ENCODE results near the gene CTDSPL. TPM values are rescaled to one million over a fixed set of nuclear protein-coding genes. Genes with fewer than 3 reads are reported as not detected.

Gene CTDSPL
- total and polyA plus RNA-seq, 4 donors = 21.3 to 48.0 (median 35.4) TPM

DNA sequence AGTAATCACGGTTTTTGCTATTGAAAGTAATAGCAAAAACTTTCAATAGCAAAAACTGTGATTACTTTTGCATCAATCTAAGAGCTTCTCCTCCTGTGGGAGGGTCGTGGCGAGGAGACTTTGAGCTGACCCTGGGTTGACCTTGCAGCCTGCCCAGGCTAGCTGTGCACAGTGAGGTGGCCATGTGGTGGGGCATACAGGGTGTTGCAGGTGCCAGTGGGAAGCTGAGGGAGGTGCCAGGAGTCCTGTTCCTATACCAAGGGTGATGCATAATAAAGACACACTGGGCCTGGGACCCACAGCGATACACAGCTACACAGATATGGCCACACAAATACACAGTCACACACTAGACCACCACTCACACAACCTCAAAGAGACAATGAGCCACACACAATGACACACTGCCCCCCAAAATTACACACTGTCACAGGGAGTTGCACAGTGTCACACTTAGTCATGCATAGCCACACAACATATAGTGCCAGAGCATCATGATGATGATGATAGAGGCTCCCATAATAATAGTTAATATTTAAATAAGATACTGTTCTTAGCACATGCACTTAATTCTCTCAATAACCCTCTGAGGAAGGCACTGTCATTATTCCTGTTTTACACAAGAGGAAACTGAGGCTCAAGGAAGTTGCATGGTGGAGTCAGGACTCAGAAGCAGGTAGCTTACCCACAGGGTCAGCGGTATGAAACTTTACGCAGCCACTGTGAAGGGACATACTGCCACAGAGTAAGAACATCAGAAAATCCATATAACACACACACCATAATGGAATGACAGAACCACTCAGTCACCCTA, 161.4 kb downstream of the CTDSPL start:
- Histone ChIP-seq H3K4me3 (ENCODE audit: low read length in 2 of 2) (no peak overlapping the region), H3K4me1 (ENCODE audit: control insufficient read depth in 1 of 2, insufficient read depth in 2 of 2, low read length in 2 of 2) (no peaks in the 10 kb centered on the region), H3K9me3 (ENCODE audit: control insufficient read depth, low read length) (no peaks in the 10 kb centered on the region), H3K27ac (ENCODE audit: low read depth in 1 of 2, low read length in 2 of 2) (no peak overlapping the region), H3K36me3 (ENCODE audit: control insufficient read depth in 1 of 2, insufficient read depth in 2 of 2, low read length in 1 of 2) (peaks cover 0 to 6% of the 10 kb centered on the region in 2 donors), H3K27me3 (ENCODE audit: control insufficient read depth in 1 of 2, insufficient read depth in 2 of 2, low read length in 1 of 2) (no peaks in the 10 kb centered on the region)
- intact Hi-C loops (cut with DNase I) = no loop called here
- 83 to 87% methylated on average over 6 of the region's 6 CpGs for WGBS, 2 donors
- DNase-seq (peak in 1 of 2 donors; percentile 42), ATAC-seq (ENCODE audit: low FRiP score) (no peak)

DNA sequence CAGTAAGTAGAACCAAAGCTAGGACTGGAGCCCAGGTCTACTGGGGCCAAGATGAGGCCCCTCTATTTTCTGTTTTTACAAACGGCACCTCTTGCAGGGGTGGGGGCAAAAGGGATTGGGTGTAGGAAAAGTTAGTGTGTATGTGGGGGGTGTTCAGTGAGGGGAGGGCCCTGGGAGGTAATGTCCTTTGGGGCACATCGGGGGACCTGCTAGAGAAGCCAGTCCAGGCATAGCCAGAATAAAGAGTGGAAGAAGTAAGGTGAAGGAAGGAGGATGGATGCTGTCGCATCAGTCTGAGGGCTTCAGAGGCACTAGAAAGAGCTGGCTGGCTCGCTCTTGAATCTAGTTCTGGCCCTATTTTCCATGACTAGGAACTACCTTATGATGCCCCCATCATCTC, 165.2 kb downstream of the CTDSPL start:
- Histone ChIP-seq H3K27ac (ENCODE audit: low read depth in 1 of 2, low read length in 2 of 2) (no peak overlapping the region), H3K9me3 (ENCODE audit: control insufficient read depth, low read length) (no peaks in the 10 kb centered on the region), H3K27me3 (ENCODE audit: control insufficient read depth in 1 of 2, insufficient read depth in 2 of 2, low read length in 1 of 2) (no peaks in the 10 kb centered on the region), H3K36me3 (ENCODE audit: control insufficient read depth in 1 of 2, insufficient read depth in 2 of 2, low read length in 1 of 2) (no peaks in the 10 kb centered on the region), H3K4me3 (ENCODE audit: low read length in 2 of 2) (no peak overlapping the region), H3K4me1 (ENCODE audit: control insufficient read depth in 1 of 2, insufficient read depth in 2 of 2, low read length in 2 of 2) (peaks cover 0 to 1% of the 10 kb centered on the region in 2 donors)
- intact Hi-C loops (cut with DNase I) = no loop called here
- 76 to 82% methylated on average over 4 of the region's 4 CpGs for WGBS, 2 donors
- DNase-seq = no peak
- ATAC-seq (ENCODE audit: low FRiP score) = no peak

DNA sequence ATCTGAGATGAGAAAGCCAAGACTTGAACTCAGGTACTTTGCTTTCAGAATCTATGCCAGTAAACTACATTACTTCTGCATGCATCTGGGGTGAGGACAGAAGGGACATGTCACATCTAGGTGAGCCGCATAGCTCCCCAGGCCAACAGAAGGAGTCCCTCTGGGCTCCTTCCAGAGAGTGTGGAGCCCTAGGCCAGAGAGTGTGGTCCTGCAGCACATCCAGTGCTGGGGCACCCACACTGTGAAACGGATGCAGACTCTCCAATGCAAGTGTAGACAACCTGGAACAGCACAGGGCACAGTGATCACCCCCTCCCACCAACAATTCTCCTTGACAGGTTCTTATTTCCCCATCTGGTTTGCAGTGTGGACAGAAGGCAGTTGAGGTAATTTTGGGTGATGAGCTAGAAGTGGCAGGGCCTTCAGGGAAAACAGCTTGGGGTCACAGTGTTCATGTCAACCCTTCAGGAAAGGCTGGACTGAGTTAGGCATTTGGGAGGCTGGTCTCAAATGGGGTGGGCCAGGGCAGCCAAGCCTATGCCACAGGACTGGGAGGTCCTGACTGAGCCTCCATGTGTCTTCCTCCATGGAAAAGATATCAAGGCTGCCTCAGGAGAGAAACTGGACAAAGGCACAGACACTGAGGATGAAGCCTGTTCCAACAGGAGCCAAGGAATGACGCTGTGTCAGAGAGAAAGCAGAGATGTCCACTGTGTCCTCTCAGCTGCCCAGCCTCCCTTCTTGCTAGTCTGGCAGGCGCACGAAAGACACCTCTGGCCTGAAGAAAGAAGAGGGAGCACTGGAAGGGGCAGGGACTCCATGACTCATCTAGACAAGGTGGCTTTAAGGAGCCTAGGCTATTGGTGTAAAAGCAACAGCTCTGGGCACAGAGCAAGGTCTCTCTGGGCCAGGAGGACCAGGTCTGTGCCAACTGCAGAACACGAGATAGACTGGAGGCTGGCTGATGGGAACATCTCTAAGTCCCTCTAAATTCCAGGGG, 166.1 kb downstream of the CTDSPL start:
- H3K27ac ChIP-seq (ENCODE audit: low read depth in 1 of 2, low read length in 2 of 2) = peak overlapping the region in 1 of 2 donors; percentile 7
- DNase-seq (no peak), ATAC-seq (ENCODE audit: low FRiP score) (no peak)
- H3K4me1 ChIP-seq (ENCODE audit: control insufficient read depth in 1 of 2, insufficient read depth in 2 of 2, low read length in 2 of 2) = peaks cover 0 to 1% of the 10 kb centered on the region in 2 donors
- WGBS, 2 donors = 62 to 63% methylated on average over 6 of the region's 6 CpGs
- H3K27me3 ChIP-seq (ENCODE audit: control insufficient read depth in 1 of 2, insufficient read depth in 2 of 2, low read length in 1 of 2) = no peaks in the 10 kb centered on the region
- H3K36me3 ChIP-seq (ENCODE audit: control insufficient read depth in 1 of 2, insufficient read depth in 2 of 2, low read length in 1 of 2) = no peaks in the 10 kb centered on the region
- no peaks in the 10 kb centered on the region for H3K9me3 ChIP-seq (ENCODE audit: control insufficient read depth, low read length)
- no peak overlapping the region for H3K4me3 ChIP-seq (ENCODE audit: low read length in 2 of 2)
- intact Hi-C loops (cut with DNase I) = no loop called here

DNA sequence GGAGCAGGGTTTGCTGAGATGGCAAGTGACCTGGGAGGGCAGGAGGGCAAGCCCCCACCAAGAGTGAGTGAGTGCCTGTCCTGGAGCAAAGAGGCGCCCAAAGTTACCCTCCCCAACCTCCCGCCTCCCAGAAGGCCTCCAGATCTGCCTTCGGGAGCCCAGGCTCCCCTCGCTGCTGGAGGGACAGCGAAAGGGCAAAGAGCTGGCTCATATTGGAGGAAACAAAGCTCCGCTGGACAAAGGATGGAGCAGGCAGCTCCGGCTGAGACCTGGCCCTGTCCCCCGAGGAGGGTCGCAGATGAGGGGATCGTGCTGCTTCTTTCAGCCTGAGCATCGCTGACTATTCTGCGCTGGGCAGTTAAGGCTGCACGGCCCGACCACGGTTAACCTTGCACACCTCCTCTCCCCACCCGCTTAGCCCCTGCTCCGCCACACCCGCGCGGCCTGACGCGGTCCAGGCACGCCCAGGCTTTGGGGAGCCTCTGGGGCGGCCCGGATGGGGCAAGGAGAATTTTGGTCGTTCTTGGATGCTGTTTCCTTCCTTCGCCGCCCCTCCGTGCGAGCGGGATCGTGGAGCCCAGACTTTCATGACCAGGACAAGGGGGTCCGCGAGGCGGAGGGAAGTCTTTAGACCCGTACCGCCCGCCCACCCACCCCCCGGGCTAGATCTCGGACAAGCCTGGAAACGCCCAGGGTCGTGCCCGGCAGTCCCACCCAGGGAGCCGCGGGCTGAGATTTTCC, 167.1 kb downstream of the CTDSPL start:
- intact Hi-C loops (cut with DNase I) = no loop called here
- Histone ChIP-seq H3K27me3 (ENCODE audit: control insufficient read depth in 1 of 2, insufficient read depth in 2 of 2, low read length in 1 of 2) (no peaks in the 10 kb centered on the region), H3K36me3 (ENCODE audit: control insufficient read depth in 1 of 2, insufficient read depth in 2 of 2, low read length in 1 of 2) (no peaks in the 10 kb centered on the region), H3K27ac (ENCODE audit: low read depth in 1 of 2, low read length in 2 of 2) (peak overlapping the region; percentile 60 to 67), H3K4me1 (ENCODE audit: control insufficient read depth in 1 of 2, insufficient read depth in 2 of 2, low read length in 2 of 2) (peaks cover 0 to 1% of the 10 kb centered on the region in 2 donors), H3K4me3 (ENCODE audit: low read length in 2 of 2) (peak overlapping the region; percentile 61 to 88), H3K9me3 (ENCODE audit: control insufficient read depth, low read length) (no peaks in the 10 kb centered on the region)
- ATAC-seq (ENCODE audit: low FRiP score) (no peak), DNase-seq (no peak)
- WGBS, 2 donors = 2 to 6% methylated on average over 43 to 45 of the region's 45 CpGs

DNA sequence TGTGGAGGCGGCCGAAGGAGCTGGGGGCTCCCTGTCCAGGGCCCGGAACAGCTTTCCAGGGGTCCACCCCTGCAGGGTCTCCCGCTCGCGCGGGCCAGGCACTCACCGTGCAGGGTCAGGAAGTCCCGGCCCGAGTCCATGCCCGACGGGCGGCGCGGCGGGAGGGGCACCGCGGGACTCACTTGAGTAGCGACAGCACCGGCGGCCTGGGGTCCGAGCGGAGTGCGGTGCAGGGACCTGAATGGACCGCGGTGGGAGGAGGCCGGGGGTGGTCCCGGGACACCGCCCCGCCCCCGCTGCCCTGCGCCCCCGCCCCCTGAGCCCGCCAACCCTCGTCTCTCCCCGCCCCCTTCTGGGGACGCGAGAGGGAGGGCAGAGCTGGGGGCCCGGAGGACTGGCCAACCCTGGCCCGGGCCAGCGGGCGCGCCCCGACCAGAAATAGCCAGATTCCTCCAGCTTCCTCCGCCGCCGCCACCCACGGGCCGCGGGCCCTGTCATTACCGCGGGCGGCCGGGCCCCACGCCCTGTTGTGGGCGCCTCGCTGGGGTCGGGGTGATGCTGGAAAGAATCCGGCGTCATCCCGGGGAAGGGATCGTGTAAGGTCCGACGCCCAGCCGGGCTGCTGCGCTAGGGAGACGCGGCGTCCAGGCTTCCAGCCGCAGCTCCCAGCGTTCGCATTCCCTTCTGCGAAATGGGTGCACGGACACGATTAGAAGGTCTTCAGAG, 167.9 kb downstream of the CTDSPL start, which contains the start of gene PLCD1:
PLCD1 (minus strand) TSS at position 243 of the 726 bp plus-strand sequence; CDS start at position 140, 103 bp downstream.
- ATAC-seq (ENCODE audit: low FRiP score) (peak; percentile 82), DNase-seq (peak; percentile 93 to 95)
- Histone ChIP-seq H3K36me3 (ENCODE audit: control insufficient read depth in 1 of 2, insufficient read depth in 2 of 2, low read length in 1 of 2) (no peaks in the 10 kb centered on the region), H3K27ac (ENCODE audit: low read depth in 1 of 2, low read length in 2 of 2) (peak within 1 kb of the TSS; percentile 89 to 96), H3K4me1 (ENCODE audit: control insufficient read depth in 1 of 2, insufficient read depth in 2 of 2, low read length in 2 of 2) (peaks cover 0 to 1% of the 10 kb centered on the region in 2 donors), H3K9me3 (ENCODE audit: control insufficient read depth, low read length) (no peaks in the 10 kb centered on the region), H3K27me3 (ENCODE audit: control insufficient read depth in 1 of 2, insufficient read depth in 2 of 2, low read length in 1 of 2) (no peaks in the 10 kb centered on the region), H3K4me3 (ENCODE audit: low read length in 2 of 2) (peak within 1 kb of the TSS; percentile 61 to 88)
- WGBS, 2 donors = 1% methylated on average over 63 to 75 of the region's 75 CpGs
- intact Hi-C loops (cut with DNase I) = loop anchor here in 1 of 2 donors (10.0 kb wide), 1 partner anchor 135 kb away; the partner anchor contains the start of gene OXSR1

DNA sequence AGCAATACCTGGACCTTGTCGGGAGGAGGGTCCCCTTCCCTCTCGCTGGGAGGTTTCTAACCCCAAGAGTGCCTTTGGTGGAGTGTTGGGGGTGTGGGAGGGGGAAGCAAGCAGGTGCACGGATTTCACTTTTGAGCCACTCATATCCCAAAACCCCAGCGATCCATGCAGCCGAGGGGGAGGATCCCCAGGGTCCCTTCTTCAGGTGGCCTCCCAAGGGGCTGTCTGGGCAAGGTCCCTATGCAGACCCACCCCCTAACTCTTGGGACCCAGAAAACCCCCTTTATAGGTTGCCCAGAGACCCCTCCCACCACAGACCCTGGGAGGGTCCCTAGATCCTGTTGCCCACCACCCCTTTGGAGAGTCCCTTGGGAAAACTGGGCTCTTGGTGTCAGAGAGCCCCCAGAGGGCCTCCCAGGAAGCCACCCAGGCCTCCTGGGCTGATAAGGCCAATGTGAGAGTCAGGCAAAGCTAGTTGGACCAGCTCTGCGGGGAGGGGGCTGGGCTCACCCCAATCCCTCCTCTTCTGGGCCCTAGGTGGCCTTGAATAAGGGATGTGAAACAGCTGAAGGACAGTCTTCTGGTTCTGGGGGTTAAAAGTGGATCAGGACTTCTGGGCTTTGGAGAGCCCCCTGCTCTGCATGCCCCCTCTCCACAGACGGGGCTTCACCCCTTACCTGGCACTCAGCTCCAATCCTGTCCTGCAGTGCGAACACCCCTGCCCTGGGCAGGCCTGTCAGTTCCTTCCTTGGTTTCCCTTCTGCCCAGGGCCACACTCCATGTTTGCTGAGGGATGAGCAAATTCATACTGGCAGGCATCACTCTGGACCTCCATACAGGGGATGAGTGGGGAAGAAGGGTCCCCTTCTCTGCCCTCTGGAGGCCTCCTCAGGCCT, 168.7 kb downstream of the CTDSPL start:
- H3K27me3 ChIP-seq (ENCODE audit: control insufficient read depth in 1 of 2, insufficient read depth in 2 of 2, low read length in 1 of 2) = no peaks in the 10 kb centered on the region
- H3K36me3 ChIP-seq (ENCODE audit: control insufficient read depth in 1 of 2, insufficient read depth in 2 of 2, low read length in 1 of 2) = no peaks in the 10 kb centered on the region
- intact Hi-C loops (cut with DNase I) = loop anchor here in 1 of 2 donors (10.0 kb wide), 1 partner anchor 134 kb away; the partner anchor contains the start of gene OXSR1
- ATAC-seq (ENCODE audit: low FRiP score) = no peak
- H3K4me1 ChIP-seq (ENCODE audit: control insufficient read depth in 1 of 2, insufficient read depth in 2 of 2, low read length in 2 of 2) = peaks cover 0 to 1% of the 10 kb centered on the region in 2 donors
- H3K9me3 ChIP-seq (ENCODE audit: control insufficient read depth, low read length) = no peaks in the 10 kb centered on the region
- peak overlapping the region; percentile 89 to 96 for H3K27ac ChIP-seq (ENCODE audit: low read depth in 1 of 2, low read length in 2 of 2)
- peak overlapping the region; percentile 47 to 59 for H3K4me3 ChIP-seq (ENCODE audit: low read length in 2 of 2)
- no peak for DNase-seq
- WGBS, 2 donors = 29 to 32% methylated on average over 8 of the region's 8 CpGs
